OCI-LY7 (cell line): ENCODE measurements around the gene PLSCR2.

Experiments used
- EZH2phosphoT487 ChIP-seq: fragments of 200-600 bp; sonication (generic); IDR thresholded peaks from 2 replicates; pipeline ENCODE4 v1.6.1; 2018; ENCODE audit warnings: low read depth, borderline replicate concordance, mild to moderate bottlenecking, mixed run types, antibody characterized with exemption, low read length, moderate library complexity, mixed read lengths
- TF ChIP-seq, protein P1 (sequence below): fragments of 200-600 bp; sonication (generic); conservative IDR thresholded peaks from 2 replicates; pipeline ENCODE4 v1.5.1; 2014; ENCODE audit warnings: mild to moderate bottlenecking, antibody characterized with exemption, low read length, moderate library complexity, mixed read lengths

DNA sequence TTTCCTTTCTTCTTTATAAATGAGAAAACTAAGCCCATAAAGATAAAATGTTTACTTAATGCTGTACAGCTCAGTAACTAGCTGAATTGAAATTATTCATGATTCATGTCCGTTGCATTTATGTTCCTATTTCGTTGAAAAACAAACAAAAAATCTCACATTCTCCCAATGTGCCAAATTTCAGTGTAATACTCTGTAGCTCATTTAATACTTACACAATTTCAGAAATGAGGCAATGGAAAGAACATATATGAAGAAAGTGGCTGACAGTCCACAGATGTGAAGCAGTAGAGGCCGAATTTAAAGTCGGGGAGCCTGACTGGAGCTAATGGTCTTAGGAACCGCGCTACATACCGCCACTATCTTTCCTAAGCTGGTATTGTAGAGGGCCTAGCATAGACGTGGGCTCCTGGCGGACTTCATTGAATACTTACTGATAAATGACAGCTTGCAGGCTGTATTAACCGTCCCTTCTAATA lies 651 bp downstream of the PLSCR2 start:
- TF ChIP-seq, protein P1, sequence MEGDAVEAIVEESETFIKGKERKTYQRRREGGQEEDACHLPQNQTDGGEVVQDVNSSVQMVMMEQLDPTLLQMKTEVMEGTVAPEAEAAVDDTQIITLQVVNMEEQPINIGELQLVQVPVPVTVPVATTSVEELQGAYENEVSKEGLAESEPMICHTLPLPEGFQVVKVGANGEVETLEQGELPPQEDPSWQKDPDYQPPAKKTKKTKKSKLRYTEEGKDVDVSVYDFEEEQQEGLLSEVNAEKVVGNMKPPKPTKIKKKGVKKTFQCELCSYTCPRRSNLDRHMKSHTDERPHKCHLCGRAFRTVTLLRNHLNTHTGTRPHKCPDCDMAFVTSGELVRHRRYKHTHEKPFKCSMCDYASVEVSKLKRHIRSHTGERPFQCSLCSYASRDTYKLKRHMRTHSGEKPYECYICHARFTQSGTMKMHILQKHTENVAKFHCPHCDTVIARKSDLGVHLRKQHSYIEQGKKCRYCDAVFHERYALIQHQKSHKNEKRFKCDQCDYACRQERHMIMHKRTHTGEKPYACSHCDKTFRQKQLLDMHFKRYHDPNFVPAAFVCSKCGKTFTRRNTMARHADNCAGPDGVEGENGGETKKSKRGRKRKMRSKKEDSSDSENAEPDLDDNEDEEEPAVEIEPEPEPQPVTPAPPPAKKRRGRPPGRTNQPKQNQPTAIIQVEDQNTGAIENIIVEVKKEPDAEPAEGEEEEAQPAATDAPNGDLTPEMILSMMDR = no peak
- no peak for TF ChIP-seq EZH2phosphoT487
